GM12878 (cell line): ENCODE data around the gene GGT1. TPM values are rescaled to one million over a fixed set of nuclear protein-coding genes. Genes with fewer than 3 reads are reported as not detected.

Experiments used
- ATAC-seq: fragments of 200-7000 bp; cut with Tn5 transposase; 3 replicates; pipeline ENCODE4 v1.9.1; 2020; ENCODE audit warnings: mild to moderate bottlenecking, moderate library complexity
- BruUV-seq: library from RNA; stranded (reverse); fragments of 400-500 nt; replicated peaks from 2 replicates; lab custom pipeline; 2021; lab: Mats Ljungman, UMichigan
- CTCF ChIA-PET: fragments of 300-600 bp; sonication (Branson Sonifier 250); formaldehyde crosslinking; extraction: SDS; loops from one replicate; lab custom pipeline; 2021; ENCODE audit warnings: inconsistent platforms; lab: Yijun Ruan, JAX
- POLR2A ChIA-PET: fragments of 350-600 bp; formaldehyde crosslinking; extraction: SDS; loops from one replicate; lab custom pipeline; 2021; ENCODE audit warnings: inconsistent platforms; lab: Charles Lee
- RAD21 ChIA-PET: fragments of 300-600 bp; sonication (Branson Sonifier 250); formaldehyde crosslinking; loops from one replicate; lab custom pipeline; 2023; ENCODE audit warnings: antibody characterized with exemption; ENCODE audit not compliant: unreplicated experiment; lab: Charles Lee
- SMC1A ChIA-PET: fragments of 300-600 bp; sonication (Branson Sonifier 250); formaldehyde crosslinking; loops from one replicate; lab custom pipeline; 2023; ENCODE audit not compliant: unreplicated experiment, uncharacterized antibody; lab: Charles Lee
- DNase-seq: peaks from one replicate; pipeline ENCODE4 v3.0.0-alpha.2; 2011; ENCODE audit warnings: low read depth, low spot score
- FAIRE-seq: peaks from 3 replicates; lab custom pipeline; 2011; peaks lifted over from hg19 to GRCh38; lab: Jason Lieb, UNC
- H2AFZ ChIP-seq: 2 replicates; pipeline ENCODE4 v1.6.0; 2011; ENCODE audit warnings: low read depth, low read length, control low read depth; ENCODE audit not compliant: control insufficient read depth
- H3K27ac ChIP-seq: 2 replicates; pipeline ENCODE4 v1.5.1; 2011; ENCODE audit warnings: control low read depth; ENCODE audit not compliant: control insufficient read depth, insufficient read depth
- H3K27me3 ChIP-seq, 2 experiments: replicated peaks in 1 of 2; 2 replicates each; pipeline versions ENCODE4 v1.6.0 to v1.6.1; 2011; ENCODE audit warnings: low read length in 1 of 2; ENCODE audit not compliant: control insufficient read depth in 2 of 2, insufficient read depth in 2 of 2
- H3K36me3 ChIP-seq, 2 experiments: 2 replicates each; pipeline ENCODE4 v1.5.1; 2011; ENCODE audit warnings: low read length in 1 of 2; ENCODE audit not compliant: control insufficient read depth in 2 of 2, insufficient read depth in 2 of 2
- H3K4me1 ChIP-seq: 2 replicates; pipeline ENCODE4 v1.6.1; 2011; ENCODE audit warnings: mild to moderate bottlenecking, low read length, moderate library complexity, mixed read lengths; ENCODE audit not compliant: control insufficient read depth, insufficient read depth
- H3K4me2 ChIP-seq: 2 replicates; pipeline ENCODE4 v1.6.0; 2011; ENCODE audit warnings: control low read depth; ENCODE audit not compliant: control insufficient read depth, insufficient read depth
- H3K4me3 ChIP-seq: fragments of 200-600 bp; sonication (generic); 2 replicates; pipeline ENCODE4 v1.5.1; 2016
- H3K79me2 ChIP-seq: 2 replicates; pipeline ENCODE4 v1.6.0; 2011; ENCODE audit warnings: low read length; ENCODE audit not compliant: control insufficient read depth, insufficient read depth
- H3K9ac ChIP-seq: 2 replicates; pipeline ENCODE4 v1.8.0; 2011; ENCODE audit warnings: low read length, control low read depth, mixed read lengths; ENCODE audit not compliant: control insufficient read depth, insufficient read depth
- H3K9me3 ChIP-seq: replicated peaks from 3 replicates; pipeline ENCODE4 v1.5.1; 2011; ENCODE audit warnings: mild to moderate bottlenecking, low read length; ENCODE audit not compliant: control insufficient read depth, insufficient read depth
- H4K20me1 ChIP-seq: 2 replicates; pipeline ENCODE4 v1.6.0; 2011; ENCODE audit not compliant: control insufficient read depth, insufficient read depth
- BHLHE40 ChIP-seq, 2 experiments: fragments of 450-650 bp in 1 of 2; IDR thresholded peaks; 2 replicates each; pipeline ENCODE4 v1.6.1; 2011 to 2017; ENCODE audit warnings: low read depth in 2 of 2, borderline replicate concordance in 1 of 2, improper control_type of control experiment in 1 of 2, low read length in 1 of 2, mild to moderate bottlenecking in 1 of 2
- ETV6 ChIP-seq, 2 experiments: fragments of 450-650 bp in 1 of 2; IDR thresholded peaks in 1 of 2; conservative IDR thresholded peaks in 1 of 2; 2 replicates each; pipeline ENCODE4 v1.6.1; 2014; ENCODE audit warnings: antibody characterized with exemption in 1 of 2, borderline replicate concordance in 1 of 2, low read depth in 1 of 2, mild to moderate bottlenecking in 1 of 2, moderate library complexity in 1 of 2
- NRF1 ChIP-seq: conservative IDR thresholded peaks from 2 replicates; pipeline ENCODE4 v1.6.1; 2011; ENCODE audit warnings: mild to moderate bottlenecking, low read depth, low read length, improper control_type of control experiment
- PML ChIP-seq: IDR thresholded peaks from 2 replicates; pipeline ENCODE4 v1.6.1; 2012; ENCODE audit warnings: low read length, inconsistent platforms
- RCOR1 ChIP-seq: conservative IDR thresholded peaks from 2 replicates; pipeline ENCODE4 v1.6.1; 2012; ENCODE audit warnings: low read depth, low read length, improper control_type of control experiment
- SMAD1 ChIP-seq: fragments of 450-650 bp; IDR thresholded peaks from 2 replicates; pipeline ENCODE4 v1.6.1; 2018; ENCODE audit warnings: mild to moderate bottlenecking, low read depth; ENCODE audit not compliant: partially characterized antibody
- STAT1 ChIP-seq: fragments of 450-650 bp; conservative IDR thresholded peaks from 2 replicates; pipeline ENCODE4 v1.6.1; 2014; ENCODE audit warnings: antibody characterized with exemption, mild to moderate bottlenecking
- ZNF274 ChIP-seq: IDR thresholded peaks from one replicate; pipeline ENCODE4 v1.8.0; 2011; ENCODE audit not compliant: insufficient read length, insufficient read depth
- WGBS: methylation state at CpG from one replicate; pipeline ENCODE4 v1.1.6; 2016; ENCODE audit warnings: low lambda C conversion rate; ENCODE audit not compliant: insufficient replicate concordance, insufficient coverage; ENCODE audit errors: missing lambda C conversion rate; 5-methylcytosine and 5-hydroxymethylcytosine counted together
- in situ Hi-C: fragments of 300-500 bp; cut with MboI; formaldehyde crosslinking; loops from 9 replicates; pipeline ENCODE4 v1.14.3; 2018; ENCODE audit warnings: mixed read lengths
- intact Hi-C: fragments of 100-400 bp; cut with micrococcal nuclease; formaldehyde crosslinking; loops from one replicate; pipeline ENCODE4 v1.14.2; 2022; ENCODE audit not compliant: unreplicated experiment
- polyA plus RNA-seq, 11 experiments: library from polyadenylated mRNA; depleted of rRNA in 4 of 11; unstranded in 6 of 11; stranded (reverse) in 5 of 11; fragments of >200 nt; fragmentation: Nextera tagmentation in 4 of 11; fragmentation: Illumina TruSeq in 1 of 11; extraction: Ambion mirVana in 4 of 11; extraction: Trizol in 1 of 11; gene quantifications; 1 replicate in 1 of 11; 2 replicates in 10 of 11; pipeline versions ENCODE4 v1.2.1 to v1.2.3, GENCODE V29; 2011 to 2016; ENCODE audit warnings: inconsistent platforms in 2 of 11, missing spikeins in 2 of 11, low read depth in 1 of 11
- total RNA-seq, 4 experiments: library from RNA; depleted of rRNA in 3 of 4; stranded (reverse); fragments of >200 nt in 3 of 4; fragmentation: Illumina TruSeq in 1 of 4; extraction: Trizol in 1 of 4; gene quantifications; 2 replicates each; pipeline versions ENCODE4 v1.2.1 to v1.2.3, GENCODE V29; 2013 to 2021
- TF ChIP-seq, protein P1 (sequence below): fragments of 450-650 bp; IDR thresholded peaks from 2 replicates; pipeline ENCODE4 v1.6.1; 2016; ENCODE audit warnings: mild to moderate bottlenecking
- TF ChIP-seq, protein P2 (sequence below): IDR thresholded peaks from 2 replicates; pipeline ENCODE4 v1.6.1; 2011; ENCODE audit warnings: borderline replicate concordance, low read depth, mild to moderate bottlenecking, moderate library complexity, mixed read lengths, low read length; ENCODE audit not compliant: insufficient read depth; ENCODE audit errors: extremely low read length

The GGT1 gene
- total and polyA plus RNA-seq, 10 of the 15 experiments (the other 5 are each of a cell fraction or from before 2014, with no cell fraction given), result 0.47 to 26.6 (median 9.1) TPM

DNA sequence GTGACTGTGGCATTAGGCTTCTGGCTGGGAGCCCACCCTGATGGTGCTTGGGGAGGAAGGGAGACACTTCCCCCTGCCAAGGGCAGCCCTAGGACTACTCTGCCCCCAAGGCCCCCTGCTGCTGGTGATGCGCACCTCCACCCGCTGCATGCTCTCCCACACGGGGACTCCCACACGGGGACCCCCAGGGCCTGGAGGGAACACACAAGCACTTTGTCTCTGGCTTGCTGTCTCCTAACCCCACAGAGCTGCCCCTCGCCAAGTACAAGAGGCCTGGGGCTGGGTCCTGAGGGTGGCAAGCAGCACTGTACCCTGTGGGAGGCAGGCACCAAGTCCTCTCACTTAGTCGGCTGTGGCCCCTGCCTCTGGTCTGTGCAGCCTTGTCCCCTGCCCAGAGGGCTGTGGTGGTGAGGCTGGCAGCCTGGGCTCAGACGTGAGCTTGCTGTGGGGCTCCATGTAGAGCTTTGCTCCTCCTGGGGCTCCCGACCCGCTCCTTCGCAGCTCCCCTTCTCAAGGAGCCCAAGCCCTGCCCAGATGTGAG is 18.1 kb upstream of the GGT1 start:
- DNase-seq (no peak), FAIRE-seq (no peak), ATAC-seq (no peak)
- intact Hi-C loops, result no loop called here
- ChIA-PET SMC1A (no interaction called here), RAD21 (no interaction called here), CTCF (no interaction called here), POLR2A (no interaction called here)
- Histone ChIP-seq H3K4me3 (no peak overlapping the region), H3K79me2 (no peaks in the 10 kb centered on the region), H3K4me2 (no peak overlapping the region), H3K27ac (no peak overlapping the region), H4K20me1 (no peaks in the 10 kb centered on the region), H3K9ac (no peak overlapping the region), H3K36me3 (no peaks in the 10 kb centered on the region), H2AFZ (no peak overlapping the region), H3K9me3 (no peaks in the 10 kb centered on the region), H3K27me3 (no peaks in the 10 kb centered on the region), H3K4me1 (no peaks in the 10 kb centered on the region)
- in situ Hi-C loops, result no loop called here
- WGBS, result 62% methylated on average over 10 of the region's 10 CpGs
- no TSS peak for BruUV-seq
- TF ChIP-seq BHLHE40 (IDR thresholded peaks at IDR 0.05; ENCODE audit: borderline replicate concordance in 1 of 2, low read depth in 2 of 2, low read length in 1 of 2) (no peak), STAT1 (no peak), SMAD1 (no peak), NRF1 (no peak), ZNF274 (no peak), ETV6 (conservative IDR thresholded peaks at IDR 0.05 in 1 of 2, IDR thresholded peaks at IDR 0.05 in 1 of 2; ENCODE audit: borderline replicate concordance in 1 of 2, low read depth in 1 of 2) (no peak), RCOR1 (no peak), PML (no peak)
- TF ChIP-seq, protein P1, sequence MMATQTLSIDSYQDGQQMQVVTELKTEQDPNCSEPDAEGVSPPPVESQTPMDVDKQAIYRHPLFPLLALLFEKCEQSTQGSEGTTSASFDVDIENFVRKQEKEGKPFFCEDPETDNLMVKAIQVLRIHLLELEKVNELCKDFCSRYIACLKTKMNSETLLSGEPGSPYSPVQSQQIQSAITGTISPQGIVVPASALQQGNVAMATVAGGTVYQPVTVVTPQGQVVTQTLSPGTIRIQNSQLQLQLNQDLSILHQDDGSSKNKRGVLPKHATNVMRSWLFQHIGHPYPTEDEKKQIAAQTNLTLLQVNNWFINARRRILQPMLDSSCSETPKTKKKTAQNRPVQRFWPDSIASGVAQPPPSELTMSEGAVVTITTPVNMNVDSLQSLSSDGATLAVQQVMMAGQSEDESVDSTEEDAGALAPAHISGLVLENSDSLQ, result no peak
- TF ChIP-seq, protein P2, sequence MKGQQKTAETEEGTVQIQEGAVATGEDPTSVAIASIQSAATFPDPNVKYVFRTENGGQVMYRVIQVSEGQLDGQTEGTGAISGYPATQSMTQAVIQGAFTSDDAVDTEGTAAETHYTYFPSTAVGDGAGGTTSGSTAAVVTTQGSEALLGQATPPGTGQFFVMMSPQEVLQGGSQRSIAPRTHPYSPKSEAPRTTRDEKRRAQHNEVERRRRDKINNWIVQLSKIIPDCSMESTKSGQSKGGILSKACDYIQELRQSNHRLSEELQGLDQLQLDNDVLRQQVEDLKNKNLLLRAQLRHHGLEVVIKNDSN, result no peak
